Trophoblast cell (in vitro differentiated cells and primary cell): Measurements from ENCODE around the gene RIPOR3.

Experiments
- DNase-seq, 2 donors: peaks; one replicate each; pipeline ENCODE4 v3.0.0-alpha.2; 2016
- H2AFZ ChIP-seq: 2 replicates; pipeline ENCODE4 v1.6.1; 2013; ENCODE audit warnings: low read length, moderate library complexity, mild to moderate bottlenecking; ENCODE audit not compliant: insufficient read depth, poor library complexity
- H2AK5ac ChIP-seq: 2 replicates; pipeline ENCODE4 v1.6.1; 2013; ENCODE audit warnings: mild to moderate bottlenecking, low read length
- H2BK120ac ChIP-seq: 2 replicates; pipeline ENCODE4 v1.6.1; 2013; ENCODE audit warnings: low read length, mild to moderate bottlenecking, moderate library complexity; ENCODE audit not compliant: insufficient read depth, poor library complexity
- H2BK12ac ChIP-seq: 2 replicates; pipeline ENCODE4 v1.6.1; 2013; ENCODE audit warnings: mild to moderate bottlenecking, low read length, moderate library complexity
- H2BK5ac ChIP-seq: 2 replicates; pipeline ENCODE4 v1.6.1; 2013; ENCODE audit warnings: low read length, low read depth, moderate library complexity, mild to moderate bottlenecking; ENCODE audit not compliant: poor library complexity
- H3K14ac ChIP-seq: 2 replicates; pipeline ENCODE4 v1.6.1; 2013; ENCODE audit warnings: mild to moderate bottlenecking, low read length
- H3K18ac ChIP-seq: 2 replicates; pipeline ENCODE4 v1.6.1; 2013; ENCODE audit warnings: mild to moderate bottlenecking, low read length
- H3K23ac ChIP-seq: 2 replicates; pipeline ENCODE4 v1.6.1; 2013; ENCODE audit warnings: low read length
- H3K27ac ChIP-seq: 2 replicates; pipeline ENCODE4 v1.5.1; 2013; ENCODE audit warnings: low read depth, mild to moderate bottlenecking, inconsistent platforms, low read length, moderate library complexity
- H3K27me3 ChIP-seq: 2 replicates; pipeline ENCODE4 v1.6.1; 2013; ENCODE audit warnings: inconsistent platforms, mild to moderate bottlenecking, low read length, moderate library complexity; ENCODE audit not compliant: insufficient read depth
- H3K36me3 ChIP-seq, 2 experiments: 1 replicate in 1 of 2; 2 replicates in 1 of 2; pipeline ENCODE4 v1.6.1; 2013; ENCODE audit warnings: low read length in 2 of 2, mild to moderate bottlenecking in 2 of 2, moderate library complexity in 1 of 2; ENCODE audit not compliant: insufficient read depth in 2 of 2, control insufficient read depth in 1 of 2
- H3K4ac ChIP-seq: 2 replicates; pipeline ENCODE4 v1.6.1; 2013; ENCODE audit warnings: low read depth, mild to moderate bottlenecking, low read length, moderate library complexity
- H3K4me1 ChIP-seq, 2 experiments: 1 replicate in 1 of 2; 2 replicates in 1 of 2; pipeline ENCODE4 v1.6.1; 2013; ENCODE audit warnings: low read length in 2 of 2, mild to moderate bottlenecking in 2 of 2, moderate library complexity in 1 of 2; ENCODE audit not compliant: insufficient read depth in 2 of 2, control insufficient read depth in 1 of 2
- H3K4me2 ChIP-seq: 2 replicates; pipeline ENCODE4 v1.6.1; 2013; ENCODE audit warnings: inconsistent platforms, mild to moderate bottlenecking, low read length, moderate library complexity
- H3K4me3 ChIP-seq: 2 replicates; pipeline ENCODE4 v1.5.1; 2013; ENCODE audit warnings: mild to moderate bottlenecking, low read depth, low read length, inconsistent platforms
- H3K79me1 ChIP-seq: one replicate; pipeline ENCODE4 v1.6.1; 2013; ENCODE audit warnings: low read length
- H3K79me2 ChIP-seq: 2 replicates; pipeline ENCODE4 v1.6.1; 2013; ENCODE audit warnings: low read length, mild to moderate bottlenecking; ENCODE audit not compliant: control insufficient read depth, insufficient read depth, poor library complexity
- H3K9ac ChIP-seq: 2 replicates; pipeline ENCODE4 v1.6.1; 2013; ENCODE audit warnings: mild to moderate bottlenecking, low read length
- H3K9me3 ChIP-seq: 2 replicates; pipeline ENCODE4 v1.6.1; 2013; ENCODE audit warnings: low read depth, mild to moderate bottlenecking, control low read depth, inconsistent platforms, low read length; ENCODE audit not compliant: insufficient read depth
- H4K12ac ChIP-seq: 2 replicates; pipeline ENCODE4 v1.6.1; 2013; ENCODE audit warnings: low read depth, mild to moderate bottlenecking, low read length, moderate library complexity
- H4K8ac ChIP-seq: 2 replicates; pipeline ENCODE4 v1.6.1; 2013; ENCODE audit warnings: low read depth, mild to moderate bottlenecking, low read length, moderate library complexity
- H4K91ac ChIP-seq: one replicate; pipeline ENCODE4 v1.6.1; 2013; ENCODE audit warnings: low read depth, mild to moderate bottlenecking, low read length, moderate library complexity
- whole genome bisulfite sequencing: extraction: QIAGEN DNeasy Blood & Tissue Kit; methylation state at CpG from one replicate; pipeline ENCODE4 v1.1.7; 2013; ENCODE audit warnings: missing lambda C conversion rate; ENCODE audit not compliant: insufficient read length, insufficient coverage; ENCODE audit errors: extremely low coverage; 5-methylcytosine and 5-hydroxymethylcytosine counted together

The RIPOR3 gene

DNA sequence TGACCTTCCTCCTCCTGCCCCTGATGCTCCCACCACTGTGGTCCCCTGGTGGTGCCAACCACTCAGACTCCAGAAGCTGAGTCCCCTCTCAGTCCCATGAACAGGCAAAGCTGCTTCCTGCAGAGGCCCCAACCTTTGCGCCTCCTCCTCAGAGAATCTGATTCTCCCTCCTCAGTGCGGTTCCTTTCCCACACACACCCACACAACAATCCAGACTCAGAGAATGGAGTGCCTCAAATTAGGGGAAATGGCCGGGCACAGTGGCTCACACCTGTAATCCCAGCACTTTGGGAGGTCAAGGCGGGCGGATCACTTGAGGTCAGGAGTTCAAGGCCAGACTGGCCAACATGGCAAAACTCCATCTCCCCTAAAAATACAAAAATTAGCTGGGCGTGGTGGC, 23.0 kb downstream of the RIPOR3 start:
- no peak overlapping the region for H3K9ac ChIP-seq
- H3K23ac ChIP-seq = no peak overlapping the region
- no peak overlapping the region for H3K4me2 ChIP-seq
- peaks cover 0 to 4% of the 10 kb centered on the region in 2 experiments for H3K4me1 ChIP-seq
- H2BK5ac ChIP-seq = no peak overlapping the region
- H3K4me3 ChIP-seq = no peak overlapping the region
- H2BK120ac ChIP-seq = no peak overlapping the region
- no peak overlapping the region for H2AFZ ChIP-seq
- H4K12ac ChIP-seq = no peak overlapping the region
- H3K18ac ChIP-seq = no peak overlapping the region
- H3K79me1 ChIP-seq = peaks cover 2% of the 10 kb centered on the region
- no peaks in the 10 kb centered on the region for H3K36me3 ChIP-seq
- H3K27ac ChIP-seq = no peak overlapping the region
- H4K91ac ChIP-seq = no peak overlapping the region
- no peaks in the 10 kb centered on the region for H3K27me3 ChIP-seq
- H3K4ac ChIP-seq = no peak overlapping the region
- no peak overlapping the region for H2BK12ac ChIP-seq
- no peak overlapping the region for H3K14ac ChIP-seq
- DNase-seq = no peak
- peaks cover 3% of the 10 kb centered on the region for H3K9me3 ChIP-seq
- no peak overlapping the region for H2AK5ac ChIP-seq
- no CpG with 5 or more reads among the region's 6 CpGs for WGBS
- no peak overlapping the region for H4K8ac ChIP-seq
- H3K79me2 ChIP-seq = no peaks in the 10 kb centered on the region

DNA sequence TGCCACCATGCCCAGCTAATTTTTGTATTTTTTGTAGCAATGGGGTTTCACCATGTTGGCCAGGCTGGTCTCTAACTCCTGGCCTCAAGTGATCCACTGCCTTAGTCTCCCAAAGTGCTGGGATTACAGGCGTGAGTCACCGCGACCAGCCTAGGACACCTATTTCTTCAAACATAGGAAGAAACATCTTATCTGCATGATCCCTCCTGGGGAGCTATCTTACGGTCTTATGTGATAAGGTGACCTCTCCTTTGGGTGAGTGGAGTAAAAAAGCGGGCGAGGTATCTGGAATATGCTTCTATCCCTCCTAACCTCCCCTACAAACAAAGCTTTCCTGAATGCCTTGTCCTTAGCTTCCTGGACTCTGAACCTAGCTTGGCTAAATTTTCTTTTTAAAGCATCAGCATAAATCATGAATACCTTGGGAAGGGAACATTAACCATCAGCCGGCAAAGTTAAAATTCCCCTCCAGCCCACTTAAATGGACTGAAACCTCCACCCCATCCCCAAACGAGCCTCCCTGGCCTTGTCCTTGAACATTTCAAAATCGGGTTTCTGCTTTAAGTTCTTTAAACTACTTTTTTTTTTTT, 24.5 kb downstream of the RIPOR3 start:
- no peak overlapping the region for H3K4me2 ChIP-seq
- H2BK120ac ChIP-seq = no peak overlapping the region
- H3K27me3 ChIP-seq = no peaks in the 10 kb centered on the region
- H3K9ac ChIP-seq = no peak overlapping the region
- H3K23ac ChIP-seq = no peak overlapping the region
- H3K4me1 ChIP-seq = peaks cover 9% of the 10 kb centered on the region in 2 experiments
- no peak overlapping the region for H3K14ac ChIP-seq
- H3K79me1 ChIP-seq = peaks cover 2% of the 10 kb centered on the region
- no peaks in the 10 kb centered on the region for H3K79me2 ChIP-seq
- H2BK5ac ChIP-seq = no peak overlapping the region
- WGBS = no CpG with 5 or more reads among the region's 9 CpGs
- H3K4ac ChIP-seq = no peak overlapping the region
- H3K9me3 ChIP-seq = peaks cover 3% of the 10 kb centered on the region
- no peak overlapping the region for H2BK12ac ChIP-seq
- H2AFZ ChIP-seq = no peak overlapping the region
- H4K12ac ChIP-seq = no peak overlapping the region
- DNase-seq = peak; percentile 44 to 68
- no peak overlapping the region for H4K91ac ChIP-seq
- no peaks in the 10 kb centered on the region for H3K36me3 ChIP-seq
- no peak overlapping the region for H3K4me3 ChIP-seq
- H3K18ac ChIP-seq = no peak overlapping the region
- H2AK5ac ChIP-seq = no peak overlapping the region
- no peak overlapping the region for H4K8ac ChIP-seq
- H3K27ac ChIP-seq = no peak overlapping the region

GRCh38 chr20:50664254-50664653, 27.1 kb downstream of the RIPOR3 start:
- Histone ChIP-seq H4K91ac (peak overlapping the region; percentile 41), H3K4me2 (no peak overlapping the region), H3K9ac (no peak overlapping the region), H2BK5ac (no peak overlapping the region), H3K27ac (no peak overlapping the region), H3K18ac (no peak overlapping the region), H4K12ac (no peak overlapping the region), H3K79me1 (peaks cover 8% of the 10 kb centered on the region), H2AFZ (peak overlapping the region; percentile 8), H3K36me3 (no peaks in the 10 kb centered on the region), H3K4me3 (no peak overlapping the region), H3K9me3 (peaks cover 3% of the 10 kb centered on the region), H3K27me3 (no peaks in the 10 kb centered on the region), H3K4ac (no peak overlapping the region), H3K79me2 (no peaks in the 10 kb centered on the region), H3K14ac (no peak overlapping the region), H3K23ac (no peak overlapping the region), H4K8ac (no peak overlapping the region), H2AK5ac (no peak overlapping the region), H3K4me1 (peaks cover 11 to 15% of the 10 kb centered on the region in 2 experiments), H2BK12ac (peak overlapping the region; percentile 29), H2BK120ac (peak overlapping the region; percentile 10)
- no peak for DNase-seq
- no CpG with 5 or more reads among the region's 11 CpGs for WGBS

DNA sequence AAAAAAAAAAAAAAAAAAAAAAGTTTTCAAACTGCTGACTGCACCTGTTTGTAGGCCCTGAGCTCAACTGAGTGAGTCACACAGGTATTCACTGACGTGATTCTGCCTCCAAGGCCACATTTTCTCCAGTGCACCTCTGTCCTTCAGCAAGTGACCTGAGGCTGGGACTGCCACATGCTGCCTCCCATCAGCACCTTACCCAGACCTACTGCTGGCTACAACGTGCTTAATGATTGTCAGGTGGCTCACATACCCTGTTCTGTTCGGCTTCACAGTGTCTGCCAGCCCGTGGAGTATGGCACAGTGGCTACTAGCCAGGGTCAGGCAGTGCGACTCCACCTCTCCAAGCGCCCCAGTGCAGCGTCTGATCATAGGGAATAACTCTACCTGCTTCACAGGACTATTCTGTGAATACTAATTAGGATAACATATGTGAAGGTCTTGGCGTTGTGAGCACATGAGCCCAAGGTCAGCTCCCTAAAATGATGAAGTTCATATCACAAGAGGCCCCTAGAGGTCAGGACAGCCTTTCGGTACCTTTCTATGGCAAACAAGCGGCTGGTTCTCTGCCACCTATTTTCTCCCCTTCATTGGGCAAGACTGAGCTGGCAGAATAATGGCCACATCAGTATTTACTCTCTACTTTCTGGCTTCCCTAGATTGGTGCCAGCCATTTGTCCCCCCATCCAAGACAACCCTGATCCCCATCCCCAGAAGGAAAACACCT, 28.1 kb downstream of the RIPOR3 start:
- Histone ChIP-seq H3K23ac (no peak overlapping the region), H3K4me1 (peaks cover 11 to 17% of the 10 kb centered on the region in 2 experiments), H3K4me3 (no peak overlapping the region), H3K4me2 (no peak overlapping the region), H2BK12ac (no peak overlapping the region), H3K27me3 (no peaks in the 10 kb centered on the region), H3K4ac (no peak overlapping the region), H3K9me3 (no peaks in the 10 kb centered on the region), H3K9ac (no peak overlapping the region), H3K79me2 (no peaks in the 10 kb centered on the region), H3K14ac (no peak overlapping the region), H2AK5ac (no peak overlapping the region), H3K79me1 (peaks cover 8% of the 10 kb centered on the region), H2AFZ (no peak overlapping the region), H4K91ac (no peak overlapping the region), H4K12ac (no peak overlapping the region), H3K18ac (no peak overlapping the region), H3K27ac (no peak overlapping the region), H4K8ac (no peak overlapping the region), H2BK5ac (no peak overlapping the region), H3K36me3 (no peaks in the 10 kb centered on the region), H2BK120ac (no peak overlapping the region)
- DNase-seq = peak; percentile 90 to 92
- WGBS = no CpG with 5 or more reads among the region's 10 CpGs
